MM.1S (cell line): ENCODE results near the gene SLC9C1.

Source experiments
- DNase-seq: peaks from one replicate; pipeline ENCODE4 v3.0.0-alpha.2; 2015
- H2AFZ ChIP-seq: fragments of 300-600 bp; sonication (generic); 2 replicates; pipeline ENCODE4 v1.6.0; 2016; ENCODE audit warnings: antibody characterized with exemption, low read length
- H3F3A ChIP-seq: fragments of 300-600 bp; sonication (generic); 2 replicates; pipeline ENCODE4 v1.6.1; 2016; ENCODE audit warnings: mild to moderate bottlenecking, antibody characterized with exemption, low read length, moderate library complexity, mixed read lengths; ENCODE audit not compliant: insufficient read depth
- H3K27ac ChIP-seq: fragments of 300-600 bp; sonication (generic); 2 replicates; pipeline ENCODE4 v1.5.1; 2016; ENCODE audit warnings: mild to moderate bottlenecking, low read length
- H3K27me3 ChIP-seq: fragments of 300-600 bp; sonication (generic); replicated peaks from 2 replicates; pipeline ENCODE4 v1.6.0; 2016; ENCODE audit warnings: low read length; ENCODE audit not compliant: insufficient read depth
- H3K36me3 ChIP-seq: fragments of 300-600 bp; sonication (generic); replicated peaks from 2 replicates; pipeline ENCODE4 v1.6.1; 2016; ENCODE audit warnings: mild to moderate bottlenecking, low read length, mixed read lengths; ENCODE audit not compliant: insufficient read depth
- H3K4me1 ChIP-seq: fragments of 300-600 bp; sonication (generic); 2 replicates; pipeline ENCODE4 v1.6.1; 2016; ENCODE audit warnings: low read length, mixed read lengths
- H3K4me2 ChIP-seq: fragments of 300-600 bp; sonication (generic); 2 replicates; pipeline ENCODE4 v1.6.0; 2016; ENCODE audit warnings: low read depth, low read length
- H3K4me3 ChIP-seq: fragments of 300-600 bp; sonication (generic); 2 replicates; pipeline ENCODE4 v1.5.1; 2016; ENCODE audit warnings: low read length, mixed read lengths
- H3K79me2 ChIP-seq: fragments of 300-600 bp; sonication (generic); 2 replicates; pipeline ENCODE4 v1.6.1; 2016; ENCODE audit warnings: mixed run types, low read length, mixed read lengths
- H3K9ac ChIP-seq: fragments of 300-600 bp; sonication (generic); 2 replicates; pipeline ENCODE4 v1.6.1; 2016; ENCODE audit warnings: low read length, mixed read lengths
- H3K9me2 ChIP-seq: fragments of 300-600 bp; sonication (generic); replicated peaks from 2 replicates; pipeline ENCODE4 v1.6.1; 2016; ENCODE audit warnings: mild to moderate bottlenecking, low read length, mixed read lengths; ENCODE audit not compliant: insufficient read depth
- H3K9me3 ChIP-seq: fragments of 300-600 bp; sonication (generic); replicated peaks from 2 replicates; pipeline ENCODE4 v1.6.1; 2016; ENCODE audit warnings: mild to moderate bottlenecking, low read length, mixed read lengths; ENCODE audit not compliant: insufficient read depth
- H4K20me1 ChIP-seq: fragments of 300-600 bp; sonication (generic); 2 replicates; pipeline ENCODE4 v1.6.1; 2016; ENCODE audit warnings: mild to moderate bottlenecking, low read length, moderate library complexity, mixed read lengths; ENCODE audit not compliant: insufficient read depth
- EZH2 ChIP-seq: fragments of 300-600 bp; sonication (generic); optimal IDR thresholded peaks from 2 replicates; pipeline ENCODE3; 2017; ENCODE audit warnings: low read depth, mild to moderate bottlenecking, antibody characterized with exemption, low read length, mixed read lengths
- EZH2phosphoT487 ChIP-seq: fragments of 300-600 bp; sonication (generic); IDR thresholded peaks from 2 replicates; pipeline ENCODE4 v1.6.1; 2018; ENCODE audit warnings: antibody characterized with exemption, low read length
- TF ChIP-seq, protein P1 (sequence below): fragments of 300-600 bp; sonication (generic); IDR thresholded peaks from 2 replicates; pipeline ENCODE4 v1.5.1; 2016; ENCODE audit warnings: antibody characterized with exemption, low read length, mixed read lengths

The SLC9C1 gene

DNA sequence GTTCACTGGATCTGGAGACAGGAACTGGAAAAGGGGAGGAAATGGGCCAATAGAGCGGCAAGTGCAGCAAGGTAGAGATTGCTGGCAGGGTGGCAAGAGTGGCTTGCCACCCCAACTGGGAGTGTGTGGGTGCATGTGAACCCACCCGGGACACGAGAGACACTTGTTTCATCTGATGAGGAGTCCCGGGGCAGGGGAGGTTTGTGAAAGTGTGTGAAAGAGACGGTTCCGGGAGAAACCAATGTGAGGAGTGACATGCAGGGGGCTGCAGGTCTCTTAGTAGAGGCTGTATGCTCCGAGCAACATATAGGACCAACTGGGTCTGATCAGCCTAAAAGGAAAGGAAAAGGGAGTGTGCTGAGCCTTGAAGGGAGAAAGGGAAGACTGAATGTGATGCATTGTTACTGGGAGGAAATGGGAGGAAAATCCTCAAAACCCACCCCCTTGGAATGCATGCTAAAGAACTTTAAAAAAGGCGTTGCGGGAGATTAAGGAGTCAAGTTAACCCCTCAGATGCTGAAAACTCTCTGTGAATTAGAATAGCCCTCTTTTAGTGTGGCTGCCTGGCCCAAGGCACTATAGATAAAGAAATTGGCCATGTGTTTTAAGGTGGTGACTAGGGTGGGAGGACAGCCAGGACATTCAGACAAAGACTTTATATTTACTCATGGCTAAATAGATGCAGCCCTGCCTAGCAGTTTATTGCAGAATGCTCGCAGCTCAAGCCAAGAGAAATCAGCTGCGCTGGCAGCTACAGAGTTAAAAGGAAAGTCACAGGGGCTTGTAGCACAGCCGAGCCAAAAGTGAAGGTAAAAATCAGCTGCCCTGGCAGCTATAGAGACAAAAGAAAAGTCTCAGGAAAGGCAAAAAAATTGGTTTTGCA, 9.1 kb upstream of the SLC9C1 start:
- Histone ChIP-seq H3F3A (peaks cover 8% of the 10 kb centered on the region), H3K4me1 (peaks cover 51% of the 10 kb centered on the region)

GRCh38 chr3:112302150-112302830, 8.3 kb upstream of the SLC9C1 start:
- Histone ChIP-seq H3K27me3 (no peaks in the 10 kb centered on the region), H3K36me3 (no peaks in the 10 kb centered on the region), H3K9me3 (no peaks in the 10 kb centered on the region), H4K20me1 (no peaks in the 10 kb centered on the region), H3K4me2 (no peak overlapping the region), H3K79me2 (no peaks in the 10 kb centered on the region), H3K9me2 (no peaks in the 10 kb centered on the region), H3K4me1 (peaks cover 52% of the 10 kb centered on the region), H2AFZ (peak overlapping the region; percentile 75; the same call in 1 of the 2 replicates), H3K9ac (no peak overlapping the region), H3F3A (peaks cover 17% of the 10 kb centered on the region), H3K4me3 (no peak overlapping the region), H3K27ac (no peak overlapping the region)
- TF ChIP-seq, protein P1, sequence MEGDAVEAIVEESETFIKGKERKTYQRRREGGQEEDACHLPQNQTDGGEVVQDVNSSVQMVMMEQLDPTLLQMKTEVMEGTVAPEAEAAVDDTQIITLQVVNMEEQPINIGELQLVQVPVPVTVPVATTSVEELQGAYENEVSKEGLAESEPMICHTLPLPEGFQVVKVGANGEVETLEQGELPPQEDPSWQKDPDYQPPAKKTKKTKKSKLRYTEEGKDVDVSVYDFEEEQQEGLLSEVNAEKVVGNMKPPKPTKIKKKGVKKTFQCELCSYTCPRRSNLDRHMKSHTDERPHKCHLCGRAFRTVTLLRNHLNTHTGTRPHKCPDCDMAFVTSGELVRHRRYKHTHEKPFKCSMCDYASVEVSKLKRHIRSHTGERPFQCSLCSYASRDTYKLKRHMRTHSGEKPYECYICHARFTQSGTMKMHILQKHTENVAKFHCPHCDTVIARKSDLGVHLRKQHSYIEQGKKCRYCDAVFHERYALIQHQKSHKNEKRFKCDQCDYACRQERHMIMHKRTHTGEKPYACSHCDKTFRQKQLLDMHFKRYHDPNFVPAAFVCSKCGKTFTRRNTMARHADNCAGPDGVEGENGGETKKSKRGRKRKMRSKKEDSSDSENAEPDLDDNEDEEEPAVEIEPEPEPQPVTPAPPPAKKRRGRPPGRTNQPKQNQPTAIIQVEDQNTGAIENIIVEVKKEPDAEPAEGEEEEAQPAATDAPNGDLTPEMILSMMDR: no peak
- no peak for TF ChIP-seq EZH2
- no peak for TF ChIP-seq EZH2phosphoT487
- DNase-seq: no peak

More for the DNA sequence above, 9.1 kb upstream of the SLC9C1 start:
- H3K9ac ChIP-seq: peak overlapping the region; percentile 45; the same call in 1 of the 2 replicates
- peak; percentile 47 for DNase-seq
- peak overlapping the region; percentile 75 for H2AFZ ChIP-seq
- H3K4me3 ChIP-seq: peak overlapping the region; percentile 53
- H3K36me3 ChIP-seq: no peaks in the 10 kb centered on the region
- H3K27me3 ChIP-seq: no peaks in the 10 kb centered on the region
- H3K79me2 ChIP-seq: no peaks in the 10 kb centered on the region
- H3K9me2 ChIP-seq: no peaks in the 10 kb centered on the region
- H3K4me2 ChIP-seq: peak overlapping the region; percentile 66
- no peaks in the 10 kb centered on the region for H3K9me3 ChIP-seq
- TF ChIP-seq, protein P1: no peak
- TF ChIP-seq EZH2 (no peak), EZH2phosphoT487 (no peak)
- no peaks in the 10 kb centered on the region for H4K20me1 ChIP-seq
- H3K27ac ChIP-seq: peak overlapping the region; percentile 32; the same call in 1 of the 2 replicates

DNA sequence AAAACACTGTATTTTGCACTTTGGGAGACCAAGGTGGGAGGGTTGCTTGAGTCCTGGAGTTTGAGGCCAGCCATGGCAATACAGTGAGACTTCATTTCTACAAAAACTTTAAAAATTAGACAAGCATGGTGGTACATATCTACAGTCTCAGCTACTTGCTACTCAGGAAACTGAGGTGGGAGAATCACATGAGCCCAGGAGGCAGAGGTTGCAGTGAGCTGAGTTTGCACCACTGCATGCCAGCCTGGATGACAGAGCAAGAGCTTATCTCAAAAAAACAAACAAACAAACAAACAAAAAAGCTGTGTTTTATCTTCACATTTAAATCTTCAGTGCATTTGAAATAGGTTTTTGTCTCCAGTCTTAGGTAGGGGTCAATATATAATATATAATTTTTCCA, 4.8 kb upstream of the SLC9C1 start:
- peak overlapping the region; percentile 95; the same call in 1 of the 2 replicates for H3K27ac ChIP-seq
- H3K4me3 ChIP-seq: no peak overlapping the region
- H3K36me3 ChIP-seq: no peaks in the 10 kb centered on the region
- TF ChIP-seq, protein P1: no peak
- TF ChIP-seq EZH2: no peak
- H3K79me2 ChIP-seq: no peaks in the 10 kb centered on the region
- H3K9me3 ChIP-seq: no peaks in the 10 kb centered on the region
- H3K4me1 ChIP-seq: peaks cover 64% of the 10 kb centered on the region
- no peaks in the 10 kb centered on the region for H3K27me3 ChIP-seq
- no peaks in the 10 kb centered on the region for H4K20me1 ChIP-seq
- H3F3A ChIP-seq: peaks cover 29% of the 10 kb centered on the region
- peak overlapping the region; percentile 11; the same call in 1 of the 2 replicates for H2AFZ ChIP-seq
- H3K4me2 ChIP-seq: peak overlapping the region; percentile 78; the same call in 1 of the 2 replicates
- no peak for DNase-seq
- H3K9me2 ChIP-seq: no peaks in the 10 kb centered on the region
- no peak overlapping the region for H3K9ac ChIP-seq
